GM11168 (cell line): Measurements from ENCODE around the gene ARHGAP21.

ENCODE experiments used
- in situ Hi-C: fragments of 300-500 bp; cut with MboI; formaldehyde crosslinking; loops from one replicate; pipeline ENCODE4 v1.12.0; 2022; ENCODE audit warnings: low sequenced_read_pairs; ENCODE audit not compliant: unreplicated experiment

Gene ARHGAP21

GRCh38 chr10:24723386-24723787 is 300 bp downstream of the ARHGAP21 start:
- in situ Hi-C loops: no loop called here

GRCh38 chr10:24722676-24723385 is 856 bp downstream of the ARHGAP21 start:
- in situ Hi-C loops: no loop called here

- in situ Hi-C loops: no loop called here
Observed at GRCh38 chr10:24722131-24722675, 1.5 kb downstream of the ARHGAP21 start.

GRCh38 chr10:24721229-24722106 is 2.2 kb downstream of the ARHGAP21 start:
- in situ Hi-C loops: no loop called here

GRCh38 chr10:24720096-24720495 is 3.6 kb downstream of the ARHGAP21 start:
- in situ Hi-C loops: no loop called here

- in situ Hi-C loops: no loop called here
Observed at GRCh38 chr10:24718031-24718855, 5.4 kb downstream of the ARHGAP21 start.

GRCh38 chr10:24716295-24716694 is 7.4 kb downstream of the ARHGAP21 start:
- in situ Hi-C loops: no loop called here

- in situ Hi-C loops: no loop called here
Observed at GRCh38 chr10:24715246-24715769, 8.4 kb downstream of the ARHGAP21 start.

GRCh38 chr10:24713086-24713485 is 10.6 kb downstream of the ARHGAP21 start:
- in situ Hi-C loops: no loop called here

GRCh38 chr10:24711465-24711864 is 12.2 kb downstream of the ARHGAP21 start:
- in situ Hi-C loops: no loop called here

- in situ Hi-C loops: no loop called here
Observed at GRCh38 chr10:24708081-24708480, 15.6 kb downstream of the ARHGAP21 start.

- in situ Hi-C loops: no loop called here
Observed at GRCh38 chr10:24707445-24707844, 16.2 kb downstream of the ARHGAP21 start.

GRCh38 chr10:24706479-24707118 is 17.1 kb downstream of the ARHGAP21 start:
- in situ Hi-C loops: no loop called here

GRCh38 chr10:24703700-24704099 is 20.0 kb downstream of the ARHGAP21 start:
- in situ Hi-C loops: no loop called here

GRCh38 chr10:24701447-24701846 is 22.2 kb downstream of the ARHGAP21 start:
- in situ Hi-C loops: no loop called here

GRCh38 chr10:24700948-24701347 is 22.7 kb downstream of the ARHGAP21 start:
- in situ Hi-C loops: no loop called here

- in situ Hi-C loops: no loop called here
Observed at GRCh38 chr10:24698270-24698669, 25.4 kb downstream of the ARHGAP21 start.

GRCh38 chr10:24697080-24697479 is 26.6 kb downstream of the ARHGAP21 start:
- in situ Hi-C loops: no loop called here

- in situ Hi-C loops: no loop called here
Observed at GRCh38 chr10:24695452-24695851, 28.2 kb downstream of the ARHGAP21 start.

GRCh38 chr10:24694086-24694485 is 29.6 kb downstream of the ARHGAP21 start:
- in situ Hi-C loops: no loop called here
